ENCODE measurements around the gene ADD1.

The ADD1 gene

GRCh38 chr4:2822461-2823300, 21.0 kb upstream of the ADD1 start:
- no peak for DNase-seq

GRCh38 chr4:2823301-2823670, 20.4 kb upstream of the ADD1 start:
- DNase-seq, result no peak

- no peak for DNase-seq
Measured at GRCh38 chr4:2823671-2824328, 19.8 kb upstream of the ADD1 start.

- DNase-seq, result no peak
Measured at GRCh38 chr4:2824329-2824835, 19.3 kb upstream of the ADD1 start.

- no peak for DNase-seq
Measured at GRCh38 chr4:2824836-2825381, 18.7 kb upstream of the ADD1 start.

GRCh38 chr4:2825740-2826139, 17.9 kb upstream of the ADD1 start:
- no peak for DNase-seq

GRCh38 chr4:2827071-2827873, 16.4 kb upstream of the ADD1 start:
- DNase-seq, result no peak

- DNase-seq, result no peak
Measured at GRCh38 chr4:2827874-2828751, 15.5 kb upstream of the ADD1 start.

- DNase-seq, result no peak
Measured at GRCh38 chr4:2828758-2829181, 14.9 kb upstream of the ADD1 start.

GRCh38 chr4:2829321-2829932, 14.2 kb upstream of the ADD1 start:
- no peak for DNase-seq

- DNase-seq, result no peak
Measured at GRCh38 chr4:2829933-2830451, 13.7 kb upstream of the ADD1 start.

GRCh38 chr4:2830632-2831610, 12.7 kb upstream of the ADD1 start:
- DNase-seq, result no peak

GRCh38 chr4:2831611-2832308, 11.9 kb upstream of the ADD1 start:
- DNase-seq, result no peak

- DNase-seq, result no peak
Measured at GRCh38 chr4:2832309-2832980, 11.2 kb upstream of the ADD1 start.

- no peak for DNase-seq
Measured at GRCh38 chr4:2832981-2833670, 10.5 kb upstream of the ADD1 start.

GRCh38 chr4:2833671-2834000, 10.0 kb upstream of the ADD1 start:
- DNase-seq, result no peak

GRCh38 chr4:2834001-2834921, 9.4 kb upstream of the ADD1 start:
- DNase-seq, result no peak
